HL-60 (cell line): ENCODE results near the gene LRRC37B.
"Not testable (repeated sequence)": the region's sequence is repeated elsewhere in the genome, so short reads cannot be mapped to it uniquely, and the experiment has no call there.

Source experiments
- DNase-seq, 2 experiments: peaks; one replicate each; pipeline ENCODE4 v3.0.0-alpha.2; 2010 to 2020; ENCODE audit warnings: low read depth in 1 of 2, low spot score in 1 of 2
- H3K27ac ChIP-seq: fragments of 250-450 bp; sonication (Bioruptor Pico); replicated peaks from 2 replicates; pipeline ENCODE4 v1.5.1; 2020; ENCODE audit warnings: mild to moderate bottlenecking, moderate library complexity
- H3K27me3 ChIP-seq: fragments of 250-450 bp; sonication (Bioruptor Pico); 2 replicates; pipeline ENCODE4 v1.5.1; 2021; ENCODE audit warnings: mild to moderate bottlenecking, moderate library complexity; ENCODE audit not compliant: insufficient read depth, poor library complexity, severe bottlenecking
- H3K4me3 ChIP-seq: replicated peaks from 2 replicates; pipeline ENCODE4 v1.5.1; 2011; ENCODE audit warnings: mild to moderate bottlenecking, control low read depth, low read length; ENCODE audit not compliant: insufficient read depth

LRRC37B gene

DNA sequence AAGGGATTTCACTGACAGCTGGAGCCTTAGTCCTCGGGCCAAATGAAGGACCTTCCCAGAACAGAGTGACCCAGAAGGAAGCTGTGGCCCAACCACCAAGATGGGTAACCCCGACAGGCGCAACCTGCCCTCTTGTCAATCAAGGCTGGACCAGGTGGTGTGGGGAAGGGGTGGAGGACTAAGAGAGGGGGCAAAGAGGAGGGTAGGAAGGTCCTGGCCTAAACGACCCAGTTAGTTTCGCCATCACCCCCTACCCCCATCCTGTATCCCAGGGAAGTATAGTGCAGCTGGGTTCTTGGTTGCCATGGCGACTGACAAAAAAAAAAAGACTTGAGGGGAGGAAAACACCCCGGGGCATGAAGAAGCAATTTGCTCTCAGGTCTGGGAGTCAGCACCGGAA lies 54.7 kb downstream of the LRRC37B start:
- not testable (repeated sequence) for H3K27ac ChIP-seq, H3K4me3 ChIP-seq, DNase-seq, H3K27me3 ChIP-seq

DNA sequence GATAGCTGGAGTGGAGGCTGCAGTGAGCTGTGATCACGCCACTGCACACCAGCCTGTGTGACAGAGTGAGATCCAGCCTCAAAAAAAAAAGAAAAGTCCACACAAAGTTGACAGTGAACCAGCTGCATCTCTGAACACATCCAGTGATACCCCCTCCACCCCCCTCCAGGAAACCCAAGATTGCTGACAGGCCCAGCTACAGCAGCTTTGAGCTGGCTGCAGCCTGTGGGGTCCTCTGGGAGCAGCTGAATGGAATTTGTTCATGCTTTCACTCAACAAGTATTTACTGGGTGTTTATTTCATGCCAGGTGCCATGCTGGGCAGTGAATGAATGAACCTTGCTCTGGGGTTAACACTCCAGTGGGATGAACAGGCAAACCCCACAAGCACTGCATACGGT lies 56.9 kb downstream of the LRRC37B start:
- DNase-seq, H3K27ac ChIP-seq, H3K27me3 ChIP-seq, H3K4me3 ChIP-seq: not testable (repeated sequence)

DNA sequence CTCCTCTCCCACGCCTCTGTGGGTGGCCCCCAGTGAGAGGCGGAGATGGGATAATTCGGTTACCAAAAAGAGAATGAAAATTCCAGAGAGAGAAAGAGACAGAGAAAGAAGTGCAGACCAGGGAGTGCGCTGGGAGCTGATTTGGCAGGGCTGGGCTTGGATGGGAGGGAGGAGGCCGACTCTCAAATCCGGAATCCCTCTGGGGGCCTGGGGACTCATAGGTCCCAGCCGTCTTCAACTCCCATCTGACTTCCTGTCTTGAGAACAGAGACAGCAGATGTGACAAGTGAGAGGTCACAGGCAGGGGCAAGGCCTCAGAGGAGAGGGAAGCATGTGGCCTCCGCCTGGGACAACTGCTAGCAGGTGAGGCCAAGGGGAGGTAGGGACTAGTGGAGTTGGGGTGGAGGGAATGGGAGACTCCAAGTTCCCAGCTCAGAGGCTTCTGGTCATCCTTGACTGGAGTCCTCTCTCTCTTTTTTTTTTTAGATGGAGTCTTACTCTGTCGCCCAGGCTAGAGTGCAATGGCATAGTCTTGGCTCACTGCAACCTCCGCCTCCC lies 59.0 kb downstream of the LRRC37B start:
- H3K27ac ChIP-seq, DNase-seq, H3K27me3 ChIP-seq, H3K4me3 ChIP-seq: not testable (repeated sequence)

DNA sequence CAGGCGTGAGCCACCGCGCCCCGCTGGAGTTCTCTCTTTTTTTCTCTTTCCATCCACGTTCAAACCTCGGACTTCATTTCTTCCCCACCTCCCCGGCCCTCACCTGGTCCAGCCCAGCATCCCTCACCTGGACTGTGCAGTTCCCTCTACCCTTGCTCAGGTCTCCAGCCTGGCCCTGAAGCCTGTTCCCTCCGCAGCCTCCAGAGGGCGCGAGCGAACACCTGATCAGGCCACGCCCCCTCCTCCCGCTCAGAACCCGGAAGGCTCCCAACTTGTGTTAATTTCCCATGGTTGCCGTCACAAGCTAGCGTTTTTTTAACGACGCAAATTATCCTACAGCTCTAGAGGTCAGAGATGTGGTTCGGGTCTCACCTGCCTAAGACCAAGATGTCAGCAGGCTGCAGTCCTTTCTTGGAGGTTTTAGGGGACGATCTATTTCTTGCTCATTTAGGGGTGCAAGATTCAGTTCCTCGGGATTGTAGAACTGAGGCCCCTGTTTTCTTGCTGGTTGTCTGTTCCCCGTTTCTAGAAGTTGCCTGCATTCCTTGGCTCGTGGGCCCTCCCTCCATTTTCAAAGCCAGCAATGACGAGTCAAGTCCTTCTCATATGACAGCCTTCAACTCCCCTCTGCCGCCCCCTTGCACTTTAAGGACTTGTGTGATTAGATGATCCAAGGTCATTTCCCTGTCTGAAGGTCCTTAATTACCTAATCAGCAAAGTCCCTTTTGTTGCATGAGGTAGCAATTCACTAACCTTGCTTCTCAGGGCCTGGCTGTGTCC lies 59.9 kb downstream of the LRRC37B start:
- not testable (repeated sequence) for H3K27me3 ChIP-seq
- DNase-seq, result peak in 1 of 2 experiments; percentile 58
- Histone ChIP-seq H3K4me3 (0 out of 2 replicates have a peak overlapping the region, but pooled peaks have one; percentile 6), H3K27ac (0 out of 2 replicates have a peak overlapping the region, but pooled peaks have one; percentile 42)

DNA sequence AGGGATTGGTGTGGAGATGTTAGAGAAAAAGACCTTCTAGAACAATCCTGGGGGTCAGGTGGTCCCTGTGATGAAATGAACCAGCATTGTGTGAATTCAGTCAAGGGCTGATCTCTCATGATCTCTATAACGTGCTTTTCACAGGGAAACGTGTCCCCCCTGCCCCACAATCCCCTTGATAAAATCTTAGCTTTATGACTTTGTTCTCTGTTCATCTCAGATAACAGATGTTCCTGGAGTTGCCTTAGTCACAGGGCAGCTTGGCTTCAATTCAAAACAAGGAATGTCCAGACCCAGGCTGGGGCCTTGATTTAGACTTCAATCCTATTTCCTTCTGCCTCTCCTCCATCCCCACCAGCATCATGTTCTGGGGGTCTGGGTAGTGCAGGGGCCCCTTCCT lies 61.9 kb downstream of the LRRC37B start:
- H3K27ac ChIP-seq, DNase-seq, H3K27me3 ChIP-seq, H3K4me3 ChIP-seq: not testable (repeated sequence)

DNA sequence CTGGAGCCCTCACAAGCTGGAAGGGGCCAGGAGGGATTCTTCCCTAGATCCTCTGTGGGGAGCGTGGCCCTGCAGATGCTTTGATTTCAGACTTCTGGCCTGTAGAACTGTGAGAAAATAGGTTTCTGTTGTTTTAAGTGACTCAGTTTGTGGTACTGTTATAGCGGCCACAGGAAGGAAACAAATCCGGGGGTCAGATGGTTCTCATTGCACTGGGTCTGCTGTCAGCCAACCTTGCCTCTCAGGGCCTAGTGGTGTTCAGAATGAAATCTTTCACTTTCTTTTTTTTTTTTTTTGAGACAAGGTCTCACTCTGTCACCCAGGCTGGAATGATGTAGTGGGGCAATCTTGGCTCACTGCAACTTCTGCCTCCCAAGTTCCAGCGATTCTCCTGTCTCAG lies 64.8 kb downstream of the LRRC37B start:
- H3K4me3 ChIP-seq, H3K27ac ChIP-seq, DNase-seq, H3K27me3 ChIP-seq: not testable (repeated sequence)

DNA sequence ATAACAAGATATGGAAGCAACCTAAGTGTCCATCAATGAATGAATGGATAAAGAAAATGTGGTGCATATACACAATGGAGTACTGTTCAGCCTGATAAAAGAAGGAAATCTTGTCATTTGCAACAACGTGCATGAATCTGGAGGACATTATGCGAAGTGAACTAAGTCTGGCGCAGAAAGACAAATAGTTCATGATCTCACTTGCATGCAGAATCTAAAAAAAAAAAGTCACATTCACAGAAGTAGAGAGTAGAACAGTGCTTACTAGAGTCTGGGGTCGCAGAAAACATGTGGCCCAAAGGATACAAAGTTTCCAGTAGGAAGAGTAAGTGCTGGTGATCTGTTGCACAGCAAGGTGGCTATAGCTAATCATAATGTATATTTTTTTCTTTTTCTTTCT lies 65.9 kb downstream of the LRRC37B start:
- not testable (repeated sequence) for H3K27me3 ChIP-seq, H3K4me3 ChIP-seq, DNase-seq, H3K27ac ChIP-seq

DNA sequence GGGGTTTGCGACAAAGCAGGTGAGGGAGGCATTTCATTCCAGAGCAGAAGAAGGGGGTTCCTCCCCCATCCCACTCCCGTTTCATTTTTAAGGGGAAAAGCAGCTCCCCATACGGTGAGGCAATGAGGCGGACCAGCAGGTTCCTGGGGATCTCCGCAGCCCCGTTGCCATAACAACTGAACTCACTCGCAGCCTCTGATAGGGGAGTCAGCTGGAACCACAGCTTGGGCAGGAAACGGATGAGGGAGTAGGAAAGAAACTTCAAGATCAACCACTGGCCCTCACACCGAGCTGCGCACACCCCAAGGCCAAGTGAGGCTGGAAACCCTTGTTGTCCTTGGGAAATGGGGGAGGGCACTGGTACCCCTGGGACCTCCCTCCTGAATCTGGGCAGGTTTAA lies 72.6 kb downstream of the LRRC37B start:
- not testable (repeated sequence) for H3K27me3 ChIP-seq, H3K27ac ChIP-seq, H3K4me3 ChIP-seq
- DNase-seq, result peak; percentile 44 to 68

DNA sequence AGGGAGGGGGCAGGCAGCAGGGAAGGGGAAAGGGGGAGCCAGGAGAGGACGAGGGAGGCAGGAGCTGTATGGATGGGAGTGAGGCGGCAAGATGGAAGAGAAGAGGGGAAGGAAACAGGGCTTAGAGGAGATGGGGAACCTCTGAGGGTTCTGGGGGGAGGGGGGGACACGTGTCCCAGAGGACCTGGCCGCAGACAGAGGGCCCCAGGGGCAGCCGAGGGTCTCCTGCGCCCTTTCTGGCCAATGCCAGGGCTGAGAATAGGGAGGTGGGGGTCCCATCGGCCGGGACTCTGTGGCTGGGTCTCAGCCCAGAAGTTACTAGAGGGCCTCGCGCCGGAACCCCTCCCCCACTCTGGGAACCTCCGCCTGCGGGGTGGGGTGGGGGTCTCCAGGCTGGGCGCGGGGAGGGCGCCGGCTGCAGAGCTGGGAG lies 76.4 kb downstream of the LRRC37B start:
- H3K4me3 ChIP-seq, result peak overlapping the region; percentile 38
- H3K27me3 ChIP-seq, DNase-seq: not testable (repeated sequence)
- H3K27ac ChIP-seq, result 0 out of 2 replicates have a peak overlapping the region, but pooled peaks have one; percentile 16

DNA sequence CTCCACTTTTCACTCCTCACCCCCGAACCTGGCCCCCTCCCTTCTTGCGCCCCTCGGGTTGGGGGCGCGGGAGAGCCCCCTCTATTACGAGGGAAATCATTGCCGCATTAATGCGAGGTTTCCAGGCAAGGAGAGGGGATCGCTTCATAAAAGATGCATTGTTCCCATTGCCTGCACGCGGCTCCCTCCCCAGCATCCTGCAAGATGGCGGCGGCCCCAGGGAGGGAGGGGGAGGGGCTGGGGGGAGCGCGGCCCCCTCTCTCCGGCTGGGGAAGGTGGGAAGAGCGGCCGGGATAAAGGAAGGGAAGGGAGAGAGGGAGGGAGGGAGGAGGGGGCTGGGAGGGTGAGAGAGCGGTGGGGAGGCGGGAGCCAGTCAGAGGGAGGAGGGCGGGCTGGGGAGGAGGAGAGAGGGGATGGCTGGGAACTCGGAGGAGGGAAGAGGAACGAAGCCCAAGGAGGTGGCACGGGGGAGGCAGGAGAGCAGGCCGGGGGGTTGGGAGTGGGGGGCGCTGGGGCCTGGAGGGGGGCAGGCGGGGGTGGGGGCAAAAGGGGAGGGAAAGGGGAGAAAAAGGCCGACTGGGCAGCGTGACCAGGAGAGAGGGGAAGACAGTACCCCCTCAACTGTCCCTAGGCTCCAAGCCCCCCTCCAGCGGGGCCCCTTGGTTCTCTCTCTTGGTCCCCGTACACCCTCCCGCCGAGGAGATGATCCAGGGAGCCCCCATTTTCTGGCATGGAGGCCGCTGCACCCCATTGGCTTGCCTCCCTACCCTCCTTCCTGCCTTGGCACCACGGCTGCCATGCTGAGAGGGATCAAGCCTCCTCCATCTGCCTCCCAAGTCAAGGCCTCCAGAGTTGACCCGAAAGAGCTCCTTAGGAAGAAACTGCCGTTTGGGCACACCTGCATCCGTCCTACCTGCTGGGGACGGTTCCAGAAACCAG lies 77.1 kb downstream of the LRRC37B start:
- Histone ChIP-seq H3K4me3 (peak overlapping the region; percentile 38), H3K27ac (0 out of 2 replicates have a peak overlapping the region, but pooled peaks have one; percentile 16)
- not testable (repeated sequence) for H3K27me3 ChIP-seq
- peak in 1 of 2 experiments; percentile 75 for DNase-seq

DNA sequence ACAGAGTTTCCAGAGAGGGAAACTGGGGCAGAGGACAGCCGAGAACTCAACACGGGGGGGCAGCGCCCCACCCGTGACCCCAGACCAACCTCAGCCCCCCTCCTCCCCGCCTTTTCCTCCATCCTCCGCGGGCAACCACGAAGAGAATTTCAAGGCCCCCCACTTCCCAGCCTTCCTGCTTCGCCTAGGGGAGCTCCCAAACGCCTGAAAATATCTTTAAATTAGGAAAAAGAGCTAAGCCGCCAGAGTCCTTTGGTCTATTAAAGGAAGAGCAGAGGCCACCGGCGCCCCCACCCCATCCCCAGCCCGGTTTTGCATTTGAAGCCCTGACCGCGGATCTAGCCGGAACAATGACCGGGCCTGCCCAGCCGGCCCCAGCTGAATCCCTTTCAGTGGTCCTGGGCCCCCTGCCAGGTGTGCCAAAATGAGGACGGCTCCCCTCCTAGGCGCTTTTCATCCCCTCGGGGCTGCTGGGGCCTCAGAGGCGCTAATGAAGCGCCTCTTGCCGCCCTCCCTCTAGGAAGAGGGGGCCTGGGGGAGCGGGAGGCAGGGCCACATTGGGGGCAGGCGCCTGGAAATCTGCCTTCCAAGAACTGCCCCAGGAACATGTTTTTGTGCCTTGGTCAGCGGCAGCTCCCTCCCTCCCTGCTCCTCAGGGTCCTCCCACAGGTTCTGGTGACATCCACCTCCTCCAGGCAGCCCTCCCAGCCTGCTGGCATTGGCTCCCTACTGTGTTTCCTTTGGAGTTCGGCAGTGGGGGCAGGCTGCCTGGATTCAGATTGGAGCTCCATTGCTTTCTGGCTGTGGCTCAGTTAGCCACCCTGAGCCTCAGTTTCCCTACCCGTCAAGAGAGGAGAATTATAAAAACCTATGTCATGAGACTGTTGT lies 78.0 kb downstream of the LRRC37B start:
- not testable (repeated sequence) for H3K4me3 ChIP-seq, H3K27ac ChIP-seq, DNase-seq, H3K27me3 ChIP-seq

DNA sequence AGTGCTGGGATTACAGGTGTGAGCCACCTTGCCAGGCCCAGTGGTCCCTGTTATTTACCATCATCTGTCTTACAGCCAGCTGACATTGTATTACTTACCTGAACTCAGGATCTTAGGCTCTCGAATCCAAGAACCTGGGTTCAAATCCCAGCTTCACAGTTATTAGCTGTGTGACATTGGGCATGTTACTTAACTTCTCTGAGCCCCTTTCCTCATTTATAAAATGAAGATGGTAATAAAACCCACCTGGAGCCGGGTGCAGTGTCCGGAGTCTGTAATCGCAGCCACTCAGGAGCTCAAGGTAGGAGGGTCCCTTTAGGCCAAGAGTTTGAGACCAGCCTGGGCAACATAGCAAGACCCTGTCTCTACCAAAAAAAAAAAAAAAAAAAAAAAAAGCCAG lies 79.7 kb downstream of the LRRC37B start:
- not testable (repeated sequence) for DNase-seq, H3K27me3 ChIP-seq, H3K27ac ChIP-seq, H3K4me3 ChIP-seq

DNA sequence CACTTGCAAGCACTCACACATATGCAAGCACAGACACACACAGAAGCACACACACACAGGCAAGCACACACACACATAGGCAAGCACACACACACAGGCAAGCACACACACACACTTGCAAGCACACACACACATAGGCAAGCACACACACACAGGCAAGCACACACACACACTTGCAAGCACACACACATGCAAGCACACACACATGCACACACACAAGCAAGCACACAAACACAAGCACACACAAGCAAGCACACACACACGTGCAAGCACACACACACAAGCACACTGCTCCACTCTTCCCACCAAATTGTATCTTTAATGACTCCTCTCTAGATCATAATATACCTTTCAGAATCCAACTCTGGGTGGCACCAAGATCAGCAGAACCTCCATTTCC lies 84.9 kb downstream of the LRRC37B start:
- H3K27ac ChIP-seq, DNase-seq: not testable (repeated sequence)

More for the DNA sequence above, 84.9 kb downstream of the LRRC37B start:
- not testable (repeated sequence) for H3K27me3 ChIP-seq, H3K4me3 ChIP-seq
